HepG2 (cell line): ENCODE results near the gene PIGV. TPM values are rescaled to one million over a fixed set of nuclear protein-coding genes. Genes with fewer than 3 reads are reported as not detected.
A peak's percentile ranks its signal among the peaks of the same experiment; 100 is the strongest.

Source experiments
- ATF7 ChIP-seq, 2 experiments: fragments of 450-650 bp in 1 of 2; sonication (generic) in 1 of 2; formaldehyde crosslinking in 1 of 2; IDR thresholded peaks; 2 replicates each; pipeline versions ENCODE4 v1.4.0 to v1.6.1; 2016 to 2020; ENCODE audit warnings: antibody characterized with exemption in 1 of 2, mild to moderate bottlenecking in 1 of 2, missing genetic modification reagents in 1 of 2
- GABPA ChIP-seq, 2 experiments: IDR thresholded peaks; 2 replicates each; pipeline ENCODE4 v1.6.1; 2011 to 2016; ENCODE audit warnings: low read depth in 2 of 2, low read length in 1 of 2, missing biosample characterization in 1 of 2, missing genetic modification characterization in 1 of 2
- JARID2 ChIP-seq: sonication (generic); formaldehyde crosslinking; IDR thresholded peaks from 2 replicates; pipeline ENCODE4 v1.8.1; 2023; ENCODE audit warnings: missing genetic modification reagents, inconsistent platforms; ENCODE audit not compliant: insufficient replicate concordance
- KLF16 ChIP-seq, 2 experiments: sonication (generic) in 1 of 2; formaldehyde crosslinking in 1 of 2; IDR thresholded peaks; 2 replicates each; pipeline versions ENCODE4 v1.6.1 to v1.8.0; 2016 to 2023; ENCODE audit warnings: missing genetic modification reagents in 2 of 2, missing compliant biosample characterization in 1 of 2
- MLLT10 ChIP-seq: sonication (generic); formaldehyde crosslinking; IDR thresholded peaks from 2 replicates; pipeline ENCODE4 v1.4.0; 2020; ENCODE audit warnings: missing genetic modification reagents
- MXI1 ChIP-seq: IDR thresholded peaks from 3 replicates; pipeline ENCODE4 v1.6.1; 2012; ENCODE audit warnings: low read depth, low read length, inconsistent platforms, borderline replicate concordance
- NFIC ChIP-seq: IDR thresholded peaks from 2 replicates; pipeline ENCODE4 v1.6.1; 2012; ENCODE audit warnings: mild to moderate bottlenecking, low read length, inconsistent platforms
- NRL ChIP-seq: sonication (generic); formaldehyde crosslinking; IDR thresholded peaks from 2 replicates; pipeline ENCODE4 v1.5.0; 2020; ENCODE audit warnings: missing genetic modification reagents, mild to moderate bottlenecking, moderate library complexity, borderline replicate concordance
- PHF8 ChIP-seq: sonication (generic); formaldehyde crosslinking; IDR thresholded peaks from 2 replicates; pipeline ENCODE4 v1.5.0; 2020; ENCODE audit warnings: missing genetic modification reagents
- SALL1 ChIP-seq: sonication (generic); formaldehyde crosslinking; IDR thresholded peaks from 2 replicates; pipeline ENCODE4 v1.8.0; 2022; ENCODE audit warnings: mild to moderate bottlenecking, missing genetic modification reagents
- ZNF253 ChIP-seq: sonication (generic); formaldehyde crosslinking; IDR thresholded peaks from 2 replicates; pipeline ENCODE4 v1.8.0; 2022; ENCODE audit warnings: mild to moderate bottlenecking, missing genetic modification reagents, borderline replicate concordance
- ZNF326 ChIP-seq: sonication (generic); formaldehyde crosslinking; IDR thresholded peaks from 2 replicates; pipeline ENCODE4 v1.4.0; 2020; ENCODE audit warnings: missing genetic modification reagents, borderline replicate concordance
- ZNF335 ChIP-seq: sonication (generic); formaldehyde crosslinking; IDR thresholded peaks from 2 replicates; pipeline ENCODE4 v1.4.0; 2020; ENCODE audit warnings: missing genetic modification reagents
- ZSCAN12 ChIP-seq: sonication (generic); formaldehyde crosslinking; IDR thresholded peaks from 2 replicates; pipeline ENCODE4 v1.9.0; 2021; ENCODE audit warnings: mild to moderate bottlenecking, missing genetic modification reagents
- polyA plus RNA-seq, 8 experiments: library from polyadenylated mRNA; depleted of rRNA in 3 of 8; stranded (reverse) in 7 of 8; unstranded in 1 of 8; fragments of >200 nt; fragmentation: Illumina TruSeq in 4 of 8; extraction: Trizol in 4 of 8; gene quantifications; 2 replicates each; pipeline versions ENCODE4 v1.2.1 to v1.2.3, GENCODE V29; 2011 to 2016; ENCODE audit warnings: low read depth in 4 of 8, missing spikeins in 1 of 8, mixed read lengths in 1 of 8; ENCODE audit not compliant: insufficient read depth in 1 of 8
- total RNA-seq, 5 experiments: library from RNA; depleted of rRNA; stranded (reverse); fragments of >200 nt; fragmentation: Illumina TruSeq; extraction: Trizol; gene quantifications; 2 replicates each; pipeline ENCODE4 v1.2.3, GENCODE V29; 2016; ENCODE audit warnings: low read depth in 1 of 5
- TF ChIP-seq, protein P1 (sequence below): sonication (generic); formaldehyde crosslinking; conservative IDR thresholded peaks from 2 replicates; pipeline ENCODE4 v1.8.0; 2022; ENCODE audit warnings: low read depth, missing genetic modification reagents
- TF ChIP-seq, protein P2 (sequence below): sonication (generic); formaldehyde crosslinking; IDR thresholded peaks from 2 replicates; pipeline ENCODE4 v1.8.0; 2022; ENCODE audit warnings: missing genetic modification reagents, mild to moderate bottlenecking, inconsistent platforms, borderline replicate concordance
- TF ChIP-seq, protein P3 (sequence below): sonication (generic); formaldehyde crosslinking; IDR thresholded peaks from 2 replicates; pipeline ENCODE4 v1.5.0; 2020; ENCODE audit warnings: missing genetic modification reagents
- TF ChIP-seq, protein P4 (sequence below): IDR thresholded peaks from 2 replicates; pipeline ENCODE4 v1.6.1; 2016; ENCODE audit warnings: low read depth, control low read depth
- TF ChIP-seq, protein P5 (sequence below): IDR thresholded peaks from 2 replicates; pipeline ENCODE4 v1.6.1; 2016
- TF ChIP-seq, protein P6 (sequence below): IDR thresholded peaks from 2 replicates; pipeline ENCODE4 v1.6.1; 2016; ENCODE audit warnings: missing compliant biosample characterization, missing genetic modification reagents, borderline replicate concordance

The PIGV gene
- total and polyA plus RNA-seq, 2 of the 13 experiments (the other 11 are each of a cell fraction or from before 2014, with no cell fraction given) = 13.5 to 22.7 TPM

DNA sequence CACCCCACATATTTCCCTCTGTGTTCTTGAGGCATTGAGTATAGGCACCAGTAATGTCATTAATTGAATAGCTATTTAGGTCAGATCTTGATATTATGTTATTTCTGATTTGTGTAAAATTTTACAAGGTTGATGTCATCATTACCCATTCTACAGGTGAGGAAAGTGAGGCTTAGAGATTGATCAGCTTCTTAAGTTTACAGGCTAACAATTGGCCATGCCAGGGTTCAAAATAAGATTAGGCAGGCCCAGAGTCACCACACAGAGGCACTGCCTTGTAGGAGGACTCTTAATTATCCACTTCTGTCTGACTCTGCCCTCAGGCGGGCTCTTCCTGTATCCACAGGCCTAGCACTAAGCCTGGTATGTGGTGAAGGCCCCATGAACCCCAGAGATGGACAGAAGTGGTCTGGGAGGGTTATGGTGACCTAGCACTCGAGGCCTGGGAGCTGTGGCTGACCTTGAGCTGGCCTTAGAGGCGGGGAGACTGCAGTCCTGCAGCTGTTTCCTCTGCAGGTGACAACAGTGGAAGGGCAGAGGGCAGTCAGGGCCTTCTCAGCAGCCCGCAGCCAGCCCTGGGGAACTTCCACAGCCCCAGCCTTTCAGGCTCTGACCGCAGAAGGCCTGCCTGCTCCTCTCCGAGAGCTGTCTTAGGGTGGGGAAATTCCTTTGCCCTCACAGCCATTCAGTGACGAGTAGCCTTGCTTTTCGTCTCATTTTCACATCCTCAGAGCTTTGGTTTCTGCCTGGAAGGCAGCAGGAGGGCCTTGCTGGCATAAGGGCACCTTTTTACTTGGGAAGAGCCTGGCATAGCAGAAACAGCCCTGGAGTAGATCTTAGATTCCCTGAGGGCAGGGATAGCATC lies 51.0 kb downstream of the PIGV start (continued):
- TF ChIP-seq ZNF335 (0 out of 2 replicates have a peak, but pooled peaks have one; percentile 47), PHF8 (CRISPR knock-in tag) (peak; percentile 66), NRL (no peak), ATF7 (IDR thresholded peaks at IDR 0.05) (no peak), ATF7 (CRISPR knock-in tag; IDR thresholded peaks at IDR 0.05) (no peak), ZSCAN12 (CRISPR knock-in tag) (no peak), GABPA (IDR thresholded peaks at IDR 0.05; ENCODE audit: low read depth, low read length) (no peak), GABPA (CRISPR knock-in tag; IDR thresholded peaks at IDR 0.05; ENCODE audit: low read depth) (no peak), MXI1 (no peak; the same call in 2 of the 3 replicates), KLF16 (CRISPR knock-in tag; IDR thresholded peaks at IDR 0.05) (no peak), MLLT10 (CRISPR knock-in tag) (no peak), ZNF253 (CRISPR knock-in tag) (no peak), JARID2 (no peak), ZNF326 (CRISPR knock-in tag) (no peak), NFIC (no peak), SALL1 (CRISPR knock-in tag) (peak; percentile 73)
- TF ChIP-seq, protein P1, sequence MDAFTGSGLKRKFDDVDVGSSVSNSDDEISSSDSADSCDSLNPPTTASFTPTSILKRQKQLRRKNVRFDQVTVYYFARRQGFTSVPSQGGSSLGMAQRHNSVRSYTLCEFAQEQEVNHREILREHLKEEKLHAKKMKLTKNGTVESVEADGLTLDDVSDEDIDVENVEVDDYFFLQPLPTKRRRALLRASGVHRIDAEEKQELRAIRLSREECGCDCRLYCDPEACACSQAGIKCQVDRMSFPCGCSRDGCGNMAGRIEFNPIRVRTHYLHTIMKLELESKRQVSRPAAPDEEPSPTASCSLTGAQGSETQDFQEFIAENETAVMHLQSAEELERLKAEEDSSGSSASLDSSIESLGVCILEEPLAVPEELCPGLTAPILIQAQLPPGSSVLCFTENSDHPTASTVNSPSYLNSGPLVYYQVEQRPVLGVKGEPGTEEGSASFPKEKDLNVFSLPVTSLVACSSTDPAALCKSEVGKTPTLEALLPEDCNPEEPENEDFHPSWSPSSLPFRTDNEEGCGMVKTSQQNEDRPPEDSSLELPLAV (CRISPR knock-in tag) = no peak
- TF ChIP-seq, protein P2, sequence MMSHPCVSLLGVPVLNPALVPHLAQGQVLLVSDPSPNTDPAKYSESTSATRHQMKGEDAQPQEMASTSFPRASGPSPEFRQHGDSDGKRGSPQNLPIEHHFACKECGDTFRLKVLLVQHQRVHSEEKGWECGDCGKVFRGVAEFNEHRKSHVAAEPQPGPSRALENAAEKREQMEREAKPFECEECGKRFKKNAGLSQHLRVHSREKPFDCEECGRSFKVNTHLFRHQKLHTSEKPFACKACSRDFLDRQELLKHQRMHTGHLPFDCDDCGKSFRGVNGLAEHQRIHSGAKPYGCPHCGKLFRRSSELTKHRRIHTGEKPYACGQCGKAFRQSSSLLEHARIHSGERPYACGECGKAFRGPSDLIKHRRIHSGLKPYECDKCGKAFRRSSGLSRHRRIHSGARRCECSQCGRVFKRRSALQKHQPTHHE = no peak
- TF ChIP-seq, protein P3, sequence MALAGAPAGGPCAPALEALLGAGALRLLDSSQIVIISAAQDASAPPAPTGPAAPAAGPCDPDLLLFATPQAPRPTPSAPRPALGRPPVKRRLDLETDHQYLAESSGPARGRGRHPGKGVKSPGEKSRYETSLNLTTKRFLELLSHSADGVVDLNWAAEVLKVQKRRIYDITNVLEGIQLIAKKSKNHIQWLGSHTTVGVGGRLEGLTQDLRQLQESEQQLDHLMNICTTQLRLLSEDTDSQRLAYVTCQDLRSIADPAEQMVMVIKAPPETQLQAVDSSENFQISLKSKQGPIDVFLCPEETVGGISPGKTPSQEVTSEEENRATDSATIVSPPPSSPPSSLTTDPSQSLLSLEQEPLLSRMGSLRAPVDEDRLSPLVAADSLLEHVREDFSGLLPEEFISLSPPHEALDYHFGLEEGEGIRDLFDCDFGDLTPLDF (CRISPR knock-in tag) = no peak
- TF ChIP-seq, protein P4, sequence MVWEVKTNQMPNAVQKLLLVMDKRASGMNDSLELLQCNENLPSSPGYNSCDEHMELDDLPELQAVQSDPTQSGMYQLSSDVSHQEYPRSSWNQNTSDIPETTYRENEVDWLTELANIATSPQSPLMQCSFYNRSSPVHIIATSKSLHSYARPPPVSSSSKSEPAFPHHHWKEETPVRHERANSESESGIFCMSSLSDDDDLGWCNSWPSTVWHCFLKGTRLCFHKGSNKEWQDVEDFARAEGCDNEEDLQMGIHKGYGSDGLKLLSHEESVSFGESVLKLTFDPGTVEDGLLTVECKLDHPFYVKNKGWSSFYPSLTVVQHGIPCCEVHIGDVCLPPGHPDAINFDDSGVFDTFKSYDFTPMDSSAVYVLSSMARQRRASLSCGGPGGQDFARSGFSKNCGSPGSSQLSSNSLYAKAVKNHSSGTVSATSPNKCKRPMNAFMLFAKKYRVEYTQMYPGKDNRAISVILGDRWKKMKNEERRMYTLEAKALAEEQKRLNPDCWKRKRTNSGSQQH (CRISPR knock-in tag) = 0 out of 2 replicates have a peak, but pooled peaks have one; percentile 37
- TF ChIP-seq, protein P5, sequence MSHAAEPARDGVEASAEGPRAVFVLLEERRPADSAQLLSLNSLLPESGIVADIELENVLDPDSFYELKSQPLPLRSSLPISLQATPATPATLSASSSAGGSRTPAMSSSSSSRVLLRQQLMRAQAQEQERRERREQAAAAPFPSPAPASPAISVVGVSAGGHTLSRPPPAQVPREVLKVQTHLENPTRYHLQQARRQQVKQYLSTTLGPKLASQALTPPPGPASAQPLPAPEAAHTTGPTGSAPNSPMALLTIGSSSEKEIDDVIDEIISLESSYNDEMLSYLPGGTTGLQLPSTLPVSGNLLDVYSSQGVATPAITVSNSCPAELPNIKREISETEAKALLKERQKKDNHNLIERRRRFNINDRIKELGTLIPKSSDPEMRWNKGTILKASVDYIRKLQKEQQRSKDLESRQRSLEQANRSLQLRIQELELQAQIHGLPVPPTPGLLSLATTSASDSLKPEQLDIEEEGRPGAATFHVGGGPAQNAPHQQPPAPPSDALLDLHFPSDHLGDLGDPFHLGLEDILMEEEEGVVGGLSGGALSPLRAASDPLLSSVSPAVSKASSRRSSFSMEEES (CRISPR knock-in tag) = peak; percentile 43; the same call in 1 of the 2 replicates
- TF ChIP-seq, protein P6, sequence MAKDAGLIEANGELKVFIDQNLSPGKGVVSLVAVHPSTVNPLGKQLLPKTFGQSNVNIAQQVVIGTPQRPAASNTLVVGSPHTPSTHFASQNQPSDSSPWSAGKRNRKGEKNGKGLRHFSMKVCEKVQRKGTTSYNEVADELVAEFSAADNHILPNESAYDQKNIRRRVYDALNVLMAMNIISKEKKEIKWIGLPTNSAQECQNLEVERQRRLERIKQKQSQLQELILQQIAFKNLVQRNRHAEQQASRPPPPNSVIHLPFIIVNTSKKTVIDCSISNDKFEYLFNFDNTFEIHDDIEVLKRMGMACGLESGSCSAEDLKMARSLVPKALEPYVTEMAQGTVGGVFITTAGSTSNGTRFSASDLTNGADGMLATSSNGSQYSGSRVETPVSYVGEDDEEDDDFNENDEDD (CRISPR knock-in tag) = 0 out of 2 replicates have a peak, but pooled peaks have one; percentile 51
